ENCODE data around the gene POMGNT1.

Gene POMGNT1

DNA sequence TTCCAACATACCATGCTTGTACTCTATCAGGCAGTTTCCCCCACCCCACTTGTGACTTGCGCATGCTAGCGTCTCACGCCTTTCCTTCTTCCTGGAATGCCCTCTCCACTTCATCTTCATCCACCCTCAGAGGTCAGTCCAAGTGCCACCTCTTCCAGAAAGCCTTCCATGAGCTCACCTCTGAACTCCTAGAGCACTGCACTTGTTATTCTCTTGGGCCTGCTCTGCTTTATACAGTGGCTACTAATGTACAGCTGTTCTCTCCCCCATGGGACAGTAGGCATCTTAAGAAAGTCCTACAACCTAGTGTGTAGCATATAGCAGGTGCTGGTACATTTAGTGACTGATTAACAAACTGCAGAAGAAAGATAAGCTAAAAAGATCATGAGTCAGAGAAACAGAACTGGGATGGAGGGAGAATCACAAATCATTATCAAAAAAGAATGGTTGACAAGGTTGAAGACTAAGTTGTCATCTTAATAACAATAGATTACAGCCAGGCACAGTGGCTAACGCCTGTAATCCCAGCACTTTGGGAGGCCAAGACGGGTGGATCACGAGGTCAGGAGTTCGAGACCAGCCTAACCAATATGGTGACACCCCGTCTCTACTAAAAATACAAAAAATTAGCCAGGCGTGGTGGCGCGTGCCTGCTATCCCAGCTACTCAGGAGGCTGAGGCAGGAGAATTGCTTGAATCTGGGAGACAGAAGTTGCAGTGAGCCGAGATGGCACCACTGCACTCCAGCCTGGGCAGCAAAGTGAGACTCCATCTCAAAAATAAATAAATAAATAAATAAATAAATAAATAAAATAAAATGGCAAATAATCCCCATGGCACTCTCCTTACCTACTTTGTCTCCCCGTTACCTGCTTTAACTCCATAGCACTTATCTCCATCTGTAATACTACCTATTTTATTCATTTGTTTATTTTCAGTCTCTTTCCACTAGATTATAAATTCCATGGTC is 39.6 kb downstream of the POMGNT1 start:
- no peak for DNase-seq

- no peak for DNase-seq
These were observed 40.3 kb downstream of the POMGNT1 start for GRCh38 chr1:46157916-46158311.

GRCh38 chr1:46153732-46154131 is 44.5 kb downstream of the POMGNT1 start:
- no peak for DNase-seq

DNA sequence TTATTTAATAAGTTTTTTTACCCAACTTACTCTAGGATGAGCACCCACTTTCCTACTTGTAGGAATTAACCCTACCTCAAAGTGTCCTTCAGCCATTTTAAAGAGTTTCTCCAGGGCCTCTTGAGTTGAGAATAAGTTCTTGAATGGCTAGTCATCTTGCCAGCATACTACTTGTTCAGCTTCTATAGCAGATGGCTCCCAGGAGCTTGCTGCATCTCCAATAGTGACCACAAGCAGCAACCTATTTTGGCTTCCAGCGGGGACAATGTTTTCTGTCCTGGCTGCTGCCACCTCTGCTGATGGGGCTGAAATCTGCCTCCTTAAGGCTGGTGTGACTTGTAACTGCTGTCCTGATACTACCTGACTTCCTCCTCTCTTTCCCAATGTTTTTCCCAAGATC is 45.0 kb downstream of the POMGNT1 start:
- no peak for DNase-seq

DNA sequence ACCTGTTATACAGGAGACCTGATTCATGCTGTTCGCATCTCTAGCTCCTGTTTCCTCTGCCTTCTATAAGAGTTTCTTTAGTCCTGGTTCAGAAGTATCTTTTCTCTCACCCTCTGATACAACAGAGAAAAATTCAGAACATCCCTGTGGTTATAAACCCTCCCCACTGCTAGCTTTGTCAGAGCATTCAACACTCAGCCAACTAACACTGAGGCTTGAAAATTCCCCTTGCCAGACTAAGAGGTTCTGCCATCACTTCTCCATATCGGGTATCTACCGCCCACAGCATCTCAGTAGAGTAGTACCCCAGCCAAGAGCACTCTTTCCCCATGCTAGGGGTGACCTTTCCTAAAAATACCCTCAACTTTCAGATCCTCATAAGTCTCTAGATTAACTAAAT is 46.2 kb downstream of the POMGNT1 start:
- no peak for DNase-seq

- no peak for DNase-seq
These were observed 48.1 kb downstream of the POMGNT1 start for GRCh38 chr1:46150085-46150484.

- DNase-seq: no peak
These were observed 49.9 kb downstream of the POMGNT1 start for GRCh38 chr1:46148318-46148717.

Data from right kidney (tissue), 1 donor.